Body of pancreas (tissue), 4 donors: ENCODE data around the gene TMEM115. TPM values are rescaled to one million over a fixed set of nuclear protein-coding genes. Genes with fewer than 3 reads are reported as not detected.

Source experiments
- ATAC-seq: fragments of 150-250 bp; one replicate; pipeline ENCODE4 v1.9.1; 2016
- DNase-seq, 4 donors: peaks; one replicate each; pipeline ENCODE4 v3.0.0-alpha.2; 2019
- H3K27ac ChIP-seq, 4 donors: fragments of 200-600 bp; sonication (generic); 1 replicate in 3 of 4; 2 replicates in 1 of 4; pipeline versions ENCODE4 v1.5.1 to v1.6.1; 2016 to 2019; ENCODE audit warnings: mild to moderate bottlenecking in 1 of 4, mixed read lengths in 1 of 4, moderate library complexity in 1 of 4
- H3K27me3 ChIP-seq, 2 donors: fragments of 200-600 bp; sonication (generic); one replicate each; pipeline ENCODE4 v1.6.0; 2016; ENCODE audit warnings: mild to moderate bottlenecking in 1 of 2
- H3K36me3 ChIP-seq, 2 donors: fragments of 200-600 bp; sonication (generic); replicated peaks in 1 of 2; 2 replicates each; pipeline ENCODE4 v1.5.1; 2016; ENCODE audit warnings: low read depth in 2 of 2; ENCODE audit not compliant: insufficient read depth in 1 of 2
- H3K4me1 ChIP-seq: fragments of 200-600 bp; sonication (generic); one replicate; pipeline ENCODE4 v1.6.0; 2016
- H3K4me3 ChIP-seq, 2 donors: fragments of 200-600 bp; sonication (generic); 1 replicate in 1 of 2; 2 replicates in 1 of 2; pipeline ENCODE4 v1.5.1; 2016 to 2019
- H3K9me3 ChIP-seq, 3 donors: fragments of 200-600 bp; sonication (generic); 1 replicate in 2 of 3; 2 replicates in 1 of 3; pipeline ENCODE4 v1.5.1; 2016
- POLR2A ChIP-seq, 3 donors: fragments of 450-650 bp; IDR thresholded peaks; one replicate each; pipeline ENCODE4 v1.6.1; 2016; ENCODE audit warnings: antibody characterized with exemption in 3 of 3, mild to moderate bottlenecking in 2 of 3
- WGBS, 2 donors: methylation state at CpG; one replicate each; pipeline ENCODE4 v1.1.5; 2017; 5-methylcytosine and 5-hydroxymethylcytosine counted together
- intact Hi-C: fragments of 100-400 bp; cut with DNase I; formaldehyde crosslinking; loops from one replicate; pipeline ENCODE4 v1.15.1; 2023
- total RNA-seq, 2 donors: library from RNA; depleted of rRNA; stranded (reverse); fragments of >200 nt; gene quantifications; one replicate each; pipeline ENCODE4 v1.1.0, GENCODE V29; 2016
- TF ChIP-seq, protein P1 (sequence below), 7 experiments: fragments of 450-650 bp in 4 of 7; fragments of 200-600 bp in 3 of 7; sonication (generic) in 3 of 7; IDR thresholded peaks; one replicate each; pipeline ENCODE4 v1.5.1; 2016 to 2019; ENCODE audit warnings: antibody characterized with exemption in 7 of 7

TMEM115 gene
- total RNA-seq, 2 donors from 2014 or later = 39.4 to 54.1 TPM

DNA sequence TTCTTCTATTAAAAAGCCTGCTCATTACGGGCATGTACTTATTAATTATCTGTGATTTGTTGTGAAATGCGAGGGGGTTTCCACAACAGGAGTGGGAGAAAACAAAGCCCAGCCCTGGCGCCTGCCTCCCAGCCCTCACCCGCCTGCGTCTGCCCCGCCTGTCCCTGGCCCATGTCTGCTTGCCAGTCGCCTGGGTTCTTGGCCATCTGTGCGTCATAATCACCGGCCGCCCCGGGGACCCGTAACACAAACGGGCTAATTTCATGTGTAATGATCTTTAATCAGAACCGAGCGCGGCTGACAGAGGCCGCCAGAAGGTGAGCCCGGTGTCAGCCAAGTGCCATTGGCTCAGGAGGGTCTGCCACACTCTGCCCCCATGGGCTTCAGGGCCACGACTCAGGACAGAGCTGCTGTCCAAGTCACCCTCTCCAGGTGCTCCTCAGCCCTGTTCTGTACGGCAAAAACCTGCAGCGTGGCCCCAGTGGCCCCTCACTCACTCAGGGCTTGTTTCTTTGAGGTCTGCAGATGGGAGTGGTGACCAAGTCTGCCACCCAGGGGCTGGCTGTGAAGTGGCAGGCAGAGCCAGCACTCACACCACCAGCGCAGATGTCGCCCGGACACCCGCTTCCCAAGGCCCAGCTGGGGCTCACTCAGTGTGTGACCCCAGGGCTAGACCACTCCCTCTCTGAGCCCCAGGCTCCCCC, 28.8 kb upstream of the TMEM115 start:
- H3K27me3 ChIP-seq = no peaks in the 10 kb centered on the region
- DNase-seq = peak; percentile 43 to 74 (median 62)
- H3K4me3 ChIP-seq = no peak overlapping the region
- intact Hi-C loops = no loop called here
- H3K4me1 ChIP-seq = peaks cover 19% of the 10 kb centered on the region
- no peaks in the 10 kb centered on the region for H3K9me3 ChIP-seq
- peak overlapping the region in 1 of 4 donors; percentile 30 for H3K27ac ChIP-seq
- no peaks in the 10 kb centered on the region for H3K36me3 ChIP-seq
- TF ChIP-seq, protein P1, sequence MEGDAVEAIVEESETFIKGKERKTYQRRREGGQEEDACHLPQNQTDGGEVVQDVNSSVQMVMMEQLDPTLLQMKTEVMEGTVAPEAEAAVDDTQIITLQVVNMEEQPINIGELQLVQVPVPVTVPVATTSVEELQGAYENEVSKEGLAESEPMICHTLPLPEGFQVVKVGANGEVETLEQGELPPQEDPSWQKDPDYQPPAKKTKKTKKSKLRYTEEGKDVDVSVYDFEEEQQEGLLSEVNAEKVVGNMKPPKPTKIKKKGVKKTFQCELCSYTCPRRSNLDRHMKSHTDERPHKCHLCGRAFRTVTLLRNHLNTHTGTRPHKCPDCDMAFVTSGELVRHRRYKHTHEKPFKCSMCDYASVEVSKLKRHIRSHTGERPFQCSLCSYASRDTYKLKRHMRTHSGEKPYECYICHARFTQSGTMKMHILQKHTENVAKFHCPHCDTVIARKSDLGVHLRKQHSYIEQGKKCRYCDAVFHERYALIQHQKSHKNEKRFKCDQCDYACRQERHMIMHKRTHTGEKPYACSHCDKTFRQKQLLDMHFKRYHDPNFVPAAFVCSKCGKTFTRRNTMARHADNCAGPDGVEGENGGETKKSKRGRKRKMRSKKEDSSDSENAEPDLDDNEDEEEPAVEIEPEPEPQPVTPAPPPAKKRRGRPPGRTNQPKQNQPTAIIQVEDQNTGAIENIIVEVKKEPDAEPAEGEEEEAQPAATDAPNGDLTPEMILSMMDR (IDR thresholded peaks at IDR 0.05) = peak in 6 of 7 experiments; percentile 26 to 61 (median 54)
- TF ChIP-seq POLR2A (IDR thresholded peaks at IDR 0.05) = no peak
- 51 to 52% methylated on average over 8 to 24 of the region's 25 CpGs for WGBS, 2 donors
- ATAC-seq = peak; percentile 54

DNA sequence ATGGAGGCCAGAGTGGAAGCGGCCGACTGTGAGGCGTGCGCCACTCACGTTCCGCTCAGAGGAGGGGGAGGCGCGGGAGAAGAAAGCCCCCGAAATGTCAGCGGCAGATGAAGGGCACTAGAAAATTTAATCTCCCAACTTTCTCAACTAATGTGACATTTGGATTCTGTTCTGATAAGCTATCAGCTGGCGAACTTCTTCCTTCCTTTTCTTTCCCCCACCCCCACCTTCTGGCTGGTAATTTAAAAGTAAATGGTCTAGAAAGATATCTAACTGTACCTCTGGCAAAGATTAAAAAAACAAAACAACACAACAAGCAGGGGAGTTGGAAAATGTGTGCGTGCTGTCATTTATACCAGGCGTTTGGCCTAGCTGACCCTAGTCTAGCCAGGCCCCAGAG, 26.4 kb upstream of the TMEM115 start:
- TF ChIP-seq, protein P1 (IDR thresholded peaks at IDR 0.05) = no peak
- TF ChIP-seq POLR2A (IDR thresholded peaks at IDR 0.05) = no peak
- H3K36me3 ChIP-seq = no peaks in the 10 kb centered on the region
- H3K4me1 ChIP-seq = peaks cover 13% of the 10 kb centered on the region
- DNase-seq = no peak
- WGBS, 2 donors = 62 to 79% methylated on average over 13 of the region's 13 CpGs
- intact Hi-C loops = no loop called here
- H3K27ac ChIP-seq = no peak overlapping the region
- no peaks in the 10 kb centered on the region for H3K27me3 ChIP-seq
- no peaks in the 10 kb centered on the region for H3K9me3 ChIP-seq
- no peak for ATAC-seq
- no peak overlapping the region for H3K4me3 ChIP-seq

DNA sequence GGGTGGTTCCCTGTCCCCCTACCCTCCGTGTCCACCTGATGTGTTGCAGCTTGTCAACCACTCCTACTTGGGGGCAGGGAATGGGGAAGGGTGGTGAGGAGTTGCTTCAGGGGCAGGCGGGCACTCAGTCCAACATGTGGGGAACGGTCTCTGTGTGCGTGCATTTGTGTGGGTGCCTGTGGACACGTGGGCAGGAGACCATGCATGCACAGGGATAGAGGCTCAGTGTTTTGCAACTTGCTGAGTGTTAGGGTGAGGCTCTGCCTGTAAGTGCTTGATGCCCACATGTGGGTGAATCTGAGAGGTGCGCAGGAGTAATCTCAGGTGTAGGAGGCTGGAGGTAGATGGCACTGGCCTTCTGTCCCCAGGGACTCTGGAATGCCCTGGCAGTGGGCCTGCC, 24.4 kb upstream of the TMEM115 start:
- DNase-seq = no peak
- TF ChIP-seq, protein P1 (IDR thresholded peaks at IDR 0.05) = no peak
- no peak for TF ChIP-seq POLR2A (IDR thresholded peaks at IDR 0.05)
- ATAC-seq = no peak
- H3K27ac ChIP-seq = no peak overlapping the region
- H3K4me3 ChIP-seq = no peak overlapping the region
- intact Hi-C loops = no loop called here
- no peaks in the 10 kb centered on the region for H3K4me1 ChIP-seq
- H3K9me3 ChIP-seq = no peaks in the 10 kb centered on the region
- H3K36me3 ChIP-seq = no peaks in the 10 kb centered on the region
- no peaks in the 10 kb centered on the region for H3K27me3 ChIP-seq
- WGBS, 2 donors = 72 to 88% methylated on average over 6 of the region's 6 CpGs

DNA sequence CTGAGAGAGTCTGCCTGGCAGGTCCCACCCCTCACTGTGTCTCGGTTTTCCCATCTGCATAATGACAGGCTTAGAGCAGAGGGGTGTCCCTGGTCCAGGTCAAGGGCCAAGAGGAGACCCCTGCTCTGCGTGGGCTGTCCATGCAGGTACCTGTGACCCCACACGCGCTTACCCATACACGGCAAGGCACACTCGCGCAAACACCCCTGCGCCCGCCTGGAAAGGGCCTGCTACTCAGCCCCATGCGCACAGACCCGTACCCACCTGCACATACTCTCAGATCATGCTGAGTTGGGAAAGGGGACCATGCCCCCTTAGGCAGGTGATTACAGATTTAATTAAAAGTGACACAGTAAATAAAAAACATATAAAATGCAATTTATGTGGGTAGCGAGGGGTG, 23.4 kb upstream of the TMEM115 start:
- no peak for DNase-seq
- Histone ChIP-seq H3K27me3 (no peaks in the 10 kb centered on the region), H3K36me3 (no peaks in the 10 kb centered on the region), H3K9me3 (no peaks in the 10 kb centered on the region), H3K4me3 (no peak overlapping the region), H3K4me1 (no peaks in the 10 kb centered on the region), H3K27ac (no peak overlapping the region)
- 92% methylated on average over 10 to 12 of the region's 12 CpGs for WGBS, 2 donors
- ATAC-seq = no peak
- intact Hi-C loops = no loop called here
- TF ChIP-seq, protein P1 (IDR thresholded peaks at IDR 0.05) = no peak
- no peak for TF ChIP-seq POLR2A (IDR thresholded peaks at IDR 0.05)

- no peak overlapping the region for H3K27ac ChIP-seq
- H3K9me3 ChIP-seq = no peaks in the 10 kb centered on the region
- H3K36me3 ChIP-seq = no peaks in the 10 kb centered on the region
- no peaks in the 10 kb centered on the region for H3K4me1 ChIP-seq
- TF ChIP-seq POLR2A (IDR thresholded peaks at IDR 0.05) = no peak
- TF ChIP-seq, protein P1 (IDR thresholded peaks at IDR 0.05) = no peak
- WGBS, 2 donors = 79 to 80% methylated on average over 3 to 4 of the region's 4 CpGs
- H3K4me3 ChIP-seq = no peak overlapping the region
- intact Hi-C loops = no loop called here
- ATAC-seq (no peak), DNase-seq (no peak)
- H3K27me3 ChIP-seq = no peaks in the 10 kb centered on the region
Observed at GRCh38 chr3:50381383-50381782, 22.1 kb upstream of the TMEM115 start.
